MCF 10A (cell line): ENCODE results near the gene D2HGDH. TPM values are rescaled to one million over a fixed set of nuclear protein-coding genes. Genes with fewer than 3 reads are reported as not detected.
"Not testable (repeated sequence)": the region's sequence is repeated elsewhere in the genome, so short reads cannot be mapped to it uniquely, and the experiment has no call there.

ENCODE experiments used
- BruUV-seq: library from RNA; stranded (reverse); fragments of 400-500 nt; replicated peaks from 2 replicates; lab custom pipeline; 2021; lab: Mats Ljungman, UMichigan
- CTCF ChIA-PET: fragments of 300-600 bp; sonication (Branson Sonifier 250); formaldehyde crosslinking; extraction: SDS; loops from one replicate; lab custom pipeline; 2021; ENCODE audit warnings: antibody characterized with exemption, inconsistent platforms; lab: Yijun Ruan, JAX
- POLR2A ChIA-PET: fragments of 300-600, 350-650 bp; sonication (Branson Sonifier 250); formaldehyde crosslinking; extraction: SDS; loops from one replicate; lab custom pipeline; 2020; ENCODE audit warnings: antibody characterized with exemption, inconsistent platforms; lab: Yijun Ruan, JAX
- DNase-seq: peaks from one replicate; pipeline ENCODE4 v3.0.0-alpha.2; 2018; ENCODE audit not compliant: unreplicated experiment
- H3K27ac Mint-ChIP-seq: one replicate; pipeline ENCODE4 v1.8.0; 2022; ENCODE audit warnings: mild to moderate bottlenecking, low read depth, mixed read lengths; ENCODE audit not compliant: unreplicated experiment
- H3K27me3 Mint-ChIP-seq: one replicate; pipeline ENCODE4 v1.8.0; 2022; ENCODE audit warnings: mixed read lengths; ENCODE audit not compliant: insufficient read depth, unreplicated experiment
- H3K36me3 Mint-ChIP-seq: one replicate; pipeline ENCODE4 v1.8.0; 2022; ENCODE audit warnings: mild to moderate bottlenecking, moderate library complexity, mixed read lengths; ENCODE audit not compliant: insufficient read depth, unreplicated experiment
- H3K4me1 Mint-ChIP-seq: one replicate; pipeline ENCODE4 v1.8.0; 2022; ENCODE audit warnings: mixed read lengths; ENCODE audit not compliant: insufficient read depth, unreplicated experiment
- H3K4me3 Mint-ChIP-seq: one replicate; pipeline ENCODE4 v1.8.0; 2022; ENCODE audit warnings: mild to moderate bottlenecking, moderate library complexity, mixed read lengths; ENCODE audit not compliant: unreplicated experiment
- H3K9me3 Mint-ChIP-seq: one replicate; pipeline ENCODE4 v1.8.0; 2022; ENCODE audit warnings: mixed read lengths; ENCODE audit not compliant: unreplicated experiment
- CTCF ChIP-seq: fragments of 200-600 bp; IDR thresholded peaks from one replicate; pipeline ENCODE4 v1.8.0; 2022; ENCODE audit warnings: antibody characterized with exemption, mild to moderate bottlenecking; ENCODE audit not compliant: unreplicated experiment
- intact Hi-C: fragments of 100-400 bp; cut with micrococcal nuclease; formaldehyde crosslinking; loops from 2 replicates; pipeline ENCODE4 v1.14.1; 2022
- total RNA-seq: library from RNA; stranded (reverse); gene quantifications from 2 replicates; pipeline ENCODE4 v1.2.3, GENCODE V29; 2022

Gene D2HGDH
- total RNA-seq, 1 experiment from 2014 or later = 41.5 TPM

- H3K4me1 Mint-ChIP-seq = no peaks in the 10 kb centered on the region
- peaks cover 30% of the 10 kb centered on the region for H3K27me3 Mint-ChIP-seq
- DNase-seq = no peak
- no peak for TF ChIP-seq CTCF
- no peaks in the 10 kb centered on the region for H3K36me3 Mint-ChIP-seq
- no TSS peak for BruUV-seq
- no peaks in the 10 kb centered on the region for H3K9me3 Mint-ChIP-seq
- intact Hi-C loops = no loop called here
- ChIA-PET POLR2A (no interaction called here), CTCF (no interaction called here)
- no peak overlapping the region for H3K4me3 Mint-ChIP-seq
- no peak overlapping the region for H3K27ac Mint-ChIP-seq
These were observed 65.2 kb downstream of the D2HGDH start for GRCh38 chr2:241799522-241800197.

- CTCF ChIA-PET, H3K27ac Mint-ChIP-seq, POLR2A ChIA-PET, BruUV-seq, H3K4me3 Mint-ChIP-seq, H3K9me3 Mint-ChIP-seq, intact Hi-C loops, H3K4me1 Mint-ChIP-seq, H3K36me3 Mint-ChIP-seq, DNase-seq: not testable (repeated sequence)
- H3K27me3 Mint-ChIP-seq = peaks cover 26% of the 10 kb centered on the region
These were observed 65.9 kb downstream of the D2HGDH start for GRCh38 chr2:241800198-241800903.

GRCh38 chr2:241801611-241802420, 67.4 kb downstream of the D2HGDH start:
- no TSS peak for BruUV-seq
- H3K27me3 Mint-ChIP-seq = peaks cover 14% of the 10 kb centered on the region

More at GRCh38 chr2:241801611-241802420, 67.4 kb downstream of the D2HGDH start:
- Mint-ChIP-seq H3K4me3 (no peak overlapping the region), H3K9me3 (no peaks in the 10 kb centered on the region), H3K36me3 (no peaks in the 10 kb centered on the region), H3K27ac (no peak overlapping the region), H3K4me1 (no peaks in the 10 kb centered on the region)
- no peak for DNase-seq
- ChIA-PET POLR2A (no interaction called here), CTCF (no interaction called here)
- no peak for TF ChIP-seq CTCF
- intact Hi-C loops = no loop called here
